Fibroblast of mammary gland (primary cell): ENCODE results near the gene MSI2.

Experiments used
- DNase-seq: peaks from one replicate; pipeline ENCODE4 v3.0.0-alpha.2; 2010; ENCODE audit warnings: low read depth
- H3K4me3 ChIP-seq: 2 replicates; pipeline ENCODE4 v1.5.1; 2011; ENCODE audit warnings: low read depth, mild to moderate bottlenecking, low read length, moderate library complexity; ENCODE audit not compliant: control insufficient read depth
- TF ChIP-seq, protein P1 (sequence below): conservative IDR thresholded peaks from 2 replicates; pipeline ENCODE4 v1.5.1; 2011; ENCODE audit warnings: low read depth, low read length, inconsistent platforms; ENCODE audit not compliant: control insufficient read depth, insufficient read depth

The MSI2 gene

DNA sequence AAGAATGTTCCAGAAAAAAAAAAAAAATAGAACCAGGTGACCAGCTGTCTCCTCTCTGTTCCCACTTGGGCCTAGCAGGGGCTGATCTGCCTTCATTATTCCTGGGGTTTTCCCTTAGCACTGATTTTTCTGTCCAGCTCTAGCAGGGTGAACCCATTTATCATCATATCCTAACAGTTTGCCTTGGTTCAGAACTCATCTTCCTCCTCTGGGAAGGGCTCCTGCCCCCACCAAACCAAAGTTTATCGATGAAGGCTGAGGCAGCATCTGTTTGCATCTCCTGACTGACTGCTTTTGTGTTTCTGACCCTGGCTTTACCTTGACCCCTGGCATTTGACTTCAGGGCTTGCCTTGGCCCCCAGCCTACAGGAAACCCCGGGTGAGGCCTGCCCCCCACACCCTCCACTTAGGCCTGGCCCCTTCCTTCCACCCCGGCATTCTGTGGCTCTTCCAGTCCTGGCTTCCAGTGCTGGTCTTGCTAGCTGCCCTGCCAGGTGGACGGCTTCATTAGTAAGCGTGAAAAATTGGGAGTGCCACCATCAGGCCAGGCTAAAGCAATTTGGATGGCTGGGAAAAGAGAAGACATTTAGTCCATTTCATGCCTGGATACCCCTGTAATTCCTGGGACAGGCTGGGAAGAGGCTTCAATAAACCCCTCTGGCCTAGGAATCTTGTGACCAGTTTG lies 323.9 kb downstream of the MSI2 start:
- no peak for DNase-seq
- no peak overlapping the region for H3K4me3 ChIP-seq
- TF ChIP-seq, protein P1, sequence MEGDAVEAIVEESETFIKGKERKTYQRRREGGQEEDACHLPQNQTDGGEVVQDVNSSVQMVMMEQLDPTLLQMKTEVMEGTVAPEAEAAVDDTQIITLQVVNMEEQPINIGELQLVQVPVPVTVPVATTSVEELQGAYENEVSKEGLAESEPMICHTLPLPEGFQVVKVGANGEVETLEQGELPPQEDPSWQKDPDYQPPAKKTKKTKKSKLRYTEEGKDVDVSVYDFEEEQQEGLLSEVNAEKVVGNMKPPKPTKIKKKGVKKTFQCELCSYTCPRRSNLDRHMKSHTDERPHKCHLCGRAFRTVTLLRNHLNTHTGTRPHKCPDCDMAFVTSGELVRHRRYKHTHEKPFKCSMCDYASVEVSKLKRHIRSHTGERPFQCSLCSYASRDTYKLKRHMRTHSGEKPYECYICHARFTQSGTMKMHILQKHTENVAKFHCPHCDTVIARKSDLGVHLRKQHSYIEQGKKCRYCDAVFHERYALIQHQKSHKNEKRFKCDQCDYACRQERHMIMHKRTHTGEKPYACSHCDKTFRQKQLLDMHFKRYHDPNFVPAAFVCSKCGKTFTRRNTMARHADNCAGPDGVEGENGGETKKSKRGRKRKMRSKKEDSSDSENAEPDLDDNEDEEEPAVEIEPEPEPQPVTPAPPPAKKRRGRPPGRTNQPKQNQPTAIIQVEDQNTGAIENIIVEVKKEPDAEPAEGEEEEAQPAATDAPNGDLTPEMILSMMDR: no peak

DNA sequence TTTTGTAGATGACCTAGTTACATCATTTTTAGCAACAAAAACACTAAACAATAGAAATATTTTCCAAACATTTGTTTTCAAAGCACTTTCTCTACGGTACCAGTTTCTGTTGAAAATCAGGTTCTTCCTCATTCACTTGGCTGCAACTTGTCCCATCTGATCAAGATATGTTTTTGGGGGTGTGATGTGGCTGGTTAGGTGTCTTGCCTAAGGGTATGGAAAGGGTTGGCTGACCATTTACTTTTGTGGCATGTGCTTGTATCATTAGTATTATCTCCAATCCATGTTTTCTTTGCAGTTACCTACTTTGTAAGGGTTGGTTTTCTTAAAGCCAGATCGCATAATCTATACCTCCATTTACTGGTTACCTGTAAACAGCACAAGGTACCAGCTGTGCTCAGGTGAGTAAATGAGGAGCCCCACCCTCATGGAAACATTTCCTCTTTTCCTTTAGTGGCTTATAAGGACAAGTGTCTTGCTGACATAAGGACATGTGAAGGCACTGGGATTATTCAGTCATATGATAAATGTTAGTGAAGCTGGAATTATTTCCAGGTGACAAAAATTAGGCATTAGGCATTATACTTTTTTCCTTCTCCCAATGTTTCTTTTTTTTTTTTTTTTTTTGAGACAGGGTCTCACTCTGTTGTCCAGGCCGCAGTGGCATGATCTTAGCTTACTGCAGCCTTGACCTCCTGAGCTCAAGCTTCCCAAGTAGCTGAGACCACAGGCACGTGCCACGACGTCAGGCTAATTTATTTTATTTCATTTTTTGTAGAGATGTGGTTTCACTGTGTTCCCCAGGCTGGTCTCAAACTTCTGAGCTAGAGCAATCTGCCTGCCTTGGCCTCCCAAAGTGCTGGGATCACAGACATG lies 326.8 kb downstream of the MSI2 start:
- TF ChIP-seq, protein P1: no peak
- H3K4me3 ChIP-seq: no peak overlapping the region
- DNase-seq: no peak

DNA sequence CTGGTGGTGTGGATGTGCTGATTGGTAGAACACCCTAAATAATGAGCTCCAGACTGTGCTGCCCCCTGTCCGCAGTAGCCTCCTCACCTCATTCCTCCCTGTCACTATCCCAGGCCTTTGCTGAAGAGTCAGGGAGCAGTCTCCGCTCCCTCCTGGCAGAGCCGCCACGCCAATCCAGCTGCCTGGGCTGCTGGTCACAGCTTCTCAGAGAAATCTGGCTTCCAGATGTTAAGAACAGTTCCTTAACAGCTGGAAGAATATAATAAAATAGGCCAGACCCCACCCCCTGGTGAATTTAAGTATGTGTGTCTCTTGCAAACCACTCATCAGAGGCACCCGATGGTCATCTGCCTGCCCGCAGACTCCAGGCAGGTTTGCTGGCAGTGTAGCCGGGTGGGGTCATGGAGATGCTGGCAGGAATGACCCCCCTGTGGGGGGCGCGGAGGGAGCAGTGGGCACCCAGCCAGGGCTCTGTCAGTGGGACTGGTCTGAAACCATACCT lies 327.8 kb downstream of the MSI2 start:
- DNase-seq: peak; percentile 56
- TF ChIP-seq, protein P1: no peak
- H3K4me3 ChIP-seq: no peak overlapping the region

DNA sequence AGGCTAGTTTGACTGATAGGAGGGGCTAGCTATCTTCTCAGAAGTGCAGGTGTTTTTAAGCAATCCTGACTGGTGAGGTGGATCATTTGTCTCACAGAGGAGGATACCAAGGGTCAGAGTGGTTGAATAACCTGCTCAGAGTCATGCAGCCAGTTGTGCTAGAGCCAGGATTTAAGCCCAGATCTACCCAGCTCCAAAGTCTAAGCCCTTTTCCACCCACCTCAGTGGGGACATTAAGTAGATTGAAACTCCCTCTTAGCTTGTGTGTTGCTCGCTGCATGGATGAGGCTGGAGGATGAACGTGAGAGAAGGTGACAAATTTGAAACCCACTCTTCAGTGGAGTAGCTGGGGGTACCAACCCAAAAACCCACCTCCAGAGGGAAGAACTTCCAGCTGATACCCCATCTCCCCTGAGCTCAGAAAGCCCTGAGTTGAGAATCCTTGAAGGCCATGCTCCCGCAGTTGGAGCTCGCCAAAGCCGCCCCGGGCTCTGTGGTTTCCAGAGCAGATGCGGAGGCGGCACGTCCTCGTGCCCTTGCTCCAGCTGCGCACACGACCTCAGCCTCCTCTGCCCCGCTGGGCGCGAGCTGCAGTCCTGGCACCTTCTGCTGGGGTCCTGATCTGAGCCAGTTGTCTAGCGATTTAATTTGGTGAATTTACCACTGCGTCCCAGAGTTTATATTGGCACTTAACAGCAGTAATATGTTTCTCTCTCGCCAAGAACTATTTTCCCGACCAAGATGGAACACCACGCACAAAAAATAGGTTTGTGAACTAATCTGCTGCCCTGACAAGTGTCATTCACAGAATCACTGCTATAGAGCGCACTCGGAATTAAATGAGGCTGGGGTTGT lies 329.2 kb downstream of the MSI2 start:
- no peak for DNase-seq
- no peak overlapping the region for H3K4me3 ChIP-seq
- TF ChIP-seq, protein P1: no peak

DNA sequence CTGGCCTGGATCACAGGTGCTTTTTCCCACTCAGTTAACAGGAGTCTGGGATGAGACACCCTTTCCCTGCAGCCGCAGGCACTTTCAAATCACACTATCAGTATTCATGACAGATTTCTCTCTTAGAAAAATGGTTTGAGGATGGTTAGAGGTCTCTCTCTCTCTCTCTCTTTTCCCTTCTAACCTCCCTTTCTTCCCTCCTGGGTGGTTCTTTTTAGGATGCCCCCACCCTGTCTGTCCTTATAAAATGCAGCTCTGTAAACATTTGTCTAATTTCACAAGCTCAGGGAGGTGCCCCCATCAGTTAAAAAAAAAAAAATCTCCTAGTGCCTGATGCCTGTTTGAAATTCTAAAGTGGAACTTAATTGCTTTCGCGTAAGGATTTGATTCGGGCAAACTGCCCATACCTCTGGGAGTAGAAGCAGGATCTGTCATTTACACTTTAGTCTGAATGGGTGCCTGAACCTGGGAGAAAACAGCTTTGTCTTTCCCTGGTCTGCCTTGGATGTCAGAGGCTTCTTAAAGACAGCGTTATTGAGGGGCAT lies 329.9 kb downstream of the MSI2 start:
- no peak for DNase-seq
- no peak overlapping the region for H3K4me3 ChIP-seq
- TF ChIP-seq, protein P1: no peak

DNA sequence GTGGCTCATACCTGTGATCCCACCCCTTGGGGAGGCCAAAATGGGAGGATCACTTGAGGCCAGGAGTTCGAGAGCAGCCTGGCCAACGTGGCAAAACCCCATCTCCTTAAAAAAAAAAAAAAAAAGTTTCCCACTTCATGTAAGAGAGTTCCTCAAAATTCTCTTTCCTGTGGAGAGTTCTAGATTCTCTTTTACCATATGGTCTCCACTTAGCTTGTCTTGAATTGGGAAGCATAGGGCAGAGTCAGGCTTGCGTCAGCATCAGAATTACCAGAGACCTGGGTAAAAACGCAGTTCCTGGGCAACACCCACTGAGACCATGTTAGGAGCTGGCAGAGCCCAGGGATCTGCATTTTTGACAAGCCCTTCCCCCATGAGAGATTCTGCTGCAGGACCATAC lies 330.4 kb downstream of the MSI2 start:
- TF ChIP-seq, protein P1: no peak
- H3K4me3 ChIP-seq: no peak overlapping the region
- DNase-seq: no peak
